GM12801 (cell line): ENCODE data around the gene CD164L2.

Source experiments
- CTCF ChIP-seq: IDR thresholded peaks from one replicate; pipeline ENCODE4 v1.5.1; 2011; ENCODE audit warnings: control low read depth; ENCODE audit not compliant: insufficient read length; ENCODE audit errors: extremely low read depth

Gene CD164L2

GRCh38 chr1:27423709-27424108 lies 40.6 kb upstream of the CD164L2 start:
- TF ChIP-seq CTCF = no peak

- no peak for TF ChIP-seq CTCF
Measured at GRCh38 chr1:27418326-27419185, 35.4 kb upstream of the CD164L2 start.

- TF ChIP-seq CTCF = no peak
Measured at GRCh38 chr1:27417713-27418112, 34.6 kb upstream of the CD164L2 start.

- TF ChIP-seq CTCF = no peak
Measured at GRCh38 chr1:27416387-27417111, 33.4 kb upstream of the CD164L2 start.

GRCh38 chr1:27414091-27414490 lies 31.0 kb upstream of the CD164L2 start:
- TF ChIP-seq CTCF = no peak

GRCh38 chr1:27413004-27413403 lies 29.9 kb upstream of the CD164L2 start:
- TF ChIP-seq CTCF = no peak

- no peak for TF ChIP-seq CTCF
Measured at GRCh38 chr1:27412502-27412901, 29.4 kb upstream of the CD164L2 start.
